Measurements from ENCODE around the gene FOXP1. TPM values are rescaled to one million over a fixed set of nuclear protein-coding genes. Genes with fewer than 3 reads are reported as not detected.
A peak's percentile ranks its signal among the peaks of the same experiment; 100 is the strongest.

Gene FOXP1
- total and polyA plus RNA-seq, 2 of the 13 experiments (the other 11 are each of a cell fraction or from before 2014, with no cell fraction given): 40.4 to 59.0 TPM

DNA sequence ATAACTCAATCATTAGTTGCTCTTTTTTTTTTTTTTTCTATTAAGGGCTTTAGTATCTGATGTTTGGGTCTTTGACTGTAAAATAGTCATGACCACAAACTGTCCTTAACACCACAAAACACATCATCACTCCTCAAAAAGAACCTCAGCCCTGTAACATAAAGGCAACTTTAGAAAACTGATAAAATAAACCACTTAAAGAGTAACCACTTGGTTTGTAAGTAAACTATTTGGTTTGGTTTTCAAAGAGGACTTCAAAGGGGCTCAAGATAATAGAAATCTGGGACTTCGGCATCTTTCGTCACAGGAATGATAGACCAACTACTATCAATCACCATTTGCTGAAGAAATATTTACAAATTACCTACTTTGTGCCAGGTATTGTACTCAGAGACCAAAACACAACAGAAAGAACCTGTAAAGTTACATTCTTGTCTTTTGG is 167.8 kb downstream of the FOXP1 start (continued):
- TF ChIP-seq EEA1 (CRISPR knock-in tag; IDR thresholded peaks at IDR 0.05; ENCODE audit: borderline replicate concordance) (no peak), MTA3 (CRISPR knock-in tag; IDR thresholded peaks at IDR 0.05) (no peak), ZNF121 (CRISPR knock-in tag; IDR thresholded peaks at IDR 0.05) (no peak), ELF1 (CRISPR knock-in tag; IDR thresholded peaks at IDR 0.05) (no peak), ZSCAN25 (CRISPR knock-in tag; IDR thresholded peaks at IDR 0.05) (no peak), U2AF1 (optimal IDR thresholded peaks at IDR 0.05; ENCODE audit: low read depth, low read length) (no peak), NFIC (IDR thresholded peaks at IDR 0.05; ENCODE audit: low read length) (peak; percentile 83), POGZ (CRISPR knock-in tag; IDR thresholded peaks at IDR 0.05) (no peak), NCOR1 (IDR thresholded peaks at IDR 0.05; ENCODE audit: borderline replicate concordance, low read length) (peak; percentile 61; the same call in 1 of the 2 replicates), KDM5B (CRISPR knock-in tag; IDR thresholded peaks at IDR 0.05; ENCODE audit: borderline replicate concordance) (no peak), ZMYM4 (CRISPR knock-in tag; IDR thresholded peaks at IDR 0.05) (no peak), CBX2 (IDR thresholded peaks at IDR 0.05; ENCODE audit: low read depth, low read length) (no peak), CBX2 (CRISPR knock-in tag; IDR thresholded peaks at IDR 0.05; ENCODE audit: low read depth) (no peak), ZNF350 (CRISPR knock-in tag; IDR thresholded peaks at IDR 0.05; ENCODE audit: borderline replicate concordance, low read depth) (no peak), NCOA2 (CRISPR knock-in tag; IDR thresholded peaks at IDR 0.05) (peak; percentile 62; the same call in 1 of the 2 replicates), ZNF556 (CRISPR knock-in tag; IDR thresholded peaks at IDR 0.05; ENCODE audit: borderline replicate concordance) (no peak), ATF7-NPFF (CRISPR knock-in tag; IDR thresholded peaks at IDR 0.05; ENCODE audit: low read depth) (no peak), HOXD1 (CRISPR knock-in tag; IDR thresholded peaks at IDR 0.05) (peak; percentile 93), HOXA3 (CRISPR knock-in tag; IDR thresholded peaks at IDR 0.05) (no peak), TAF15 (IDR thresholded peaks at IDR 0.05; ENCODE audit: low read depth, low read length, poor library complexity, severe bottlenecking) (no peak)
- TF ChIP-seq, protein P1, sequence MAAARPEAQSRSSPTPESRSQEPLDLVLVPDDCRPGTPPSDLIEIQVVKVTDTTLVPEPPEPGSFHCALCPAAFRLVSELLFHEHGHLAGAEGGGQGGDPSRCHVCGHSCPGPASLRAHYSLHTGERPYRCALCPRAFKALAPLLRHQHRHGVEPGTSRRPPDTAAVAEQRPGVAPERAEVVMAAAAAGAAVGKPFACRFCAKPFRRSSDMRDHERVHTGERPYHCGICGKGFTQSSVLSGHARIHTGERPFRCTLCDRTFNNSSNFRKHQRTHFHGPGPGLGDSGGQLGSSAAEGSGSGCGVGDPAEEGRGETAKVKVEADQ (CRISPR knock-in tag; IDR thresholded peaks at IDR 0.05; ENCODE audit: borderline replicate concordance): no peak
- TF ChIP-seq, protein P2, sequence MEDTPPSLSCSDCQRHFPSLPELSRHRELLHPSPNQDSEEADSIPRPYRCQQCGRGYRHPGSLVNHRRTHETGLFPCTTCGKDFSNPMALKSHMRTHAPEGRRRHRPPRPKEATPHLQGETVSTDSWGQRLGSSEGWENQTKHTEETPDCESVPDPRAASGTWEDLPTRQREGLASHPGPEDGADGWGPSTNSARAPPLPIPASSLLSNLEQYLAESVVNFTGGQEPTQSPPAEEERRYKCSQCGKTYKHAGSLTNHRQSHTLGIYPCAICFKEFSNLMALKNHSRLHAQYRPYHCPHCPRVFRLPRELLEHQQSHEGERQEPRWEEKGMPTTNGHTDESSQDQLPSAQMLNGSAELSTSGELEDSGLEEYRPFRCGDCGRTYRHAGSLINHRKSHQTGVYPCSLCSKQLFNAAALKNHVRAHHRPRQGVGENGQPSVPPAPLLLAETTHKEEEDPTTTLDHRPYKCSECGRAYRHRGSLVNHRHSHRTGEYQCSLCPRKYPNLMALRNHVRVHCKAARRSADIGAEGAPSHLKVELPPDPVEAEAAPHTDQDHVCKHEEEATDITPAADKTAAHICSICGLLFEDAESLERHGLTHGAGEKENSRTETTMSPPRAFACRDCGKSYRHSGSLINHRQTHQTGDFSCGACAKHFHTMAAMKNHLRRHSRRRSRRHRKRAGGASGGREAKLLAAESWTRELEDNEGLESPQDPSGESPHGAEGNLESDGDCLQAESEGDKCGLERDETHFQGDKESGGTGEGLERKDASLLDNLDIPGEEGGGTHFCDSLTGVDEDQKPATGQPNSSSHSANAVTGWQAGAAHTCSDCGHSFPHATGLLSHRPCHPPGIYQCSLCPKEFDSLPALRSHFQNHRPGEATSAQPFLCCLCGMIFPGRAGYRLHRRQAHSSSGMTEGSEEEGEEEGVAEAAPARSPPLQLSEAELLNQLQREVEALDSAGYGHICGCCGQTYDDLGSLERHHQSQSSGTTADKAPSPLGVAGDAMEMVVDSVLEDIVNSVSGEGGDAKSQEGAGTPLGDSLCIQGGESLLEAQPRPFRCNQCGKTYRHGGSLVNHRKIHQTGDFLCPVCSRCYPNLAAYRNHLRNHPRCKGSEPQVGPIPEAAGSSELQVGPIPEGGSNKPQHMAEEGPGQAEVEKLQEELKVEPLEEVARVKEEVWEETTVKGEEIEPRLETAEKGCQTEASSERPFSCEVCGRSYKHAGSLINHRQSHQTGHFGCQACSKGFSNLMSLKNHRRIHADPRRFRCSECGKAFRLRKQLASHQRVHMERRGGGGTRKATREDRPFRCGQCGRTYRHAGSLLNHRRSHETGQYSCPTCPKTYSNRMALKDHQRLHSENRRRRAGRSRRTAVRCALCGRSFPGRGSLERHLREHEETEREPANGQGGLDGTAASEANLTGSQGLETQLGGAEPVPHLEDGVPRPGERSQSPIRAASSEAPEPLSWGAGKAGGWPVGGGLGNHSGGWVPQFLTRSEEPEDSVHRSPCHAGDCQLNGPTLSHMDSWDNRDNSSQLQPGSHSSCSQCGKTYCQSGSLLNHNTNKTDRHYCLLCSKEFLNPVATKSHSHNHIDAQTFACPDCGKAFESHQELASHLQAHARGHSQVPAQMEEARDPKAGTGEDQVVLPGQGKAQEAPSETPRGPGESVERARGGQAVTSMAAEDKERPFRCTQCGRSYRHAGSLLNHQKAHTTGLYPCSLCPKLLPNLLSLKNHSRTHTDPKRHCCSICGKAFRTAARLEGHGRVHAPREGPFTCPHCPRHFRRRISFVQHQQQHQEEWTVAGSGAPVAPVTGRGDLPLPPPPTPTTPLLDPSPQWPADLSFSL (CRISPR knock-in tag; IDR thresholded peaks at IDR 0.05): no peak
- TF ChIP-seq, protein P3, sequence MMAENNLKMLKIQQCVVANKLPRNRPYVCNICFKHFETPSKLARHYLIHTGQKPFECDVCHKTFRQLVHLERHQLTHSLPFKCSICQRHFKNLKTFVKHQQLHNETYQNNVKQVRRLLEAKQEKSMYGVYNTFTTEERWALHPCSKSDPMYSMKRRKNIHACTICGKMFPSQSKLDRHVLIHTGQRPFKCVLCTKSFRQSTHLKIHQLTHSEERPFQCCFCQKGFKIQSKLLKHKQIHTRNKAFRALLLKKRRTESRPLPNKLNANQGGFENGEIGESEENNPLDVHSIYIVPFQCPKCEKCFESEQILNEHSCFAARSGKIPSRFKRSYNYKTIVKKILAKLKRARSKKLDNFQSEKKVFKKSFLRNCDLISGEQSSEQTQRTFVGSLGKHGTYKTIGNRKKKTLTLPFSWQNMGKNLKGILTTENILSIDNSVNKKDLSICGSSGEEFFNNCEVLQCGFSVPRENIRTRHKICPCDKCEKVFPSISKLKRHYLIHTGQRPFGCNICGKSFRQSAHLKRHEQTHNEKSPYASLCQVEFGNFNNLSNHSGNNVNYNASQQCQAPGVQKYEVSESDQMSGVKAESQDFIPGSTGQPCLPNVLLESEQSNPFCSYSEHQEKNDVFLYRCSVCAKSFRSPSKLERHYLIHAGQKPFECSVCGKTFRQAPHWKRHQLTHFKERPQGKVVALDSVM (CRISPR knock-in tag; IDR thresholded peaks at IDR 0.05): no peak
